Neural progenitor cell (in vitro differentiated cells): Measurements from ENCODE around the gene CHRNG. TPM values are rescaled to one million over a fixed set of nuclear protein-coding genes. Genes with fewer than 3 reads are reported as not detected.
A peak's percentile ranks its signal among the peaks of the same experiment; 100 is the strongest.

Source experiments
- DNase-seq: peaks from one replicate; pipeline ENCODE4 v3.0.0-alpha.2; 2016; ENCODE audit warnings: low spot score
- H2AFZ ChIP-seq: fragments of 200-600 bp; sonication (generic); replicated peaks from 2 replicates; pipeline ENCODE4 v1.6.1; 2016; ENCODE audit warnings: antibody characterized with exemption
- H3F3A ChIP-seq: fragments of 200-600 bp; sonication (generic); 2 replicates; pipeline ENCODE4 v1.6.1; 2016; ENCODE audit warnings: antibody characterized with exemption, low read depth
- H3K27ac ChIP-seq: fragments of 200-600 bp; sonication (generic); 2 replicates; pipeline ENCODE4 v1.5.1; 2016; ENCODE audit warnings: mild to moderate bottlenecking
- H3K27me3 ChIP-seq: fragments of 200-600 bp; sonication (generic); 2 replicates; pipeline ENCODE4 v1.6.1; 2016; ENCODE audit warnings: mild to moderate bottlenecking, moderate library complexity
- H3K36me3 ChIP-seq: fragments of 200-600 bp; sonication (generic); 2 replicates; pipeline ENCODE4 v1.5.1; 2016
- H3K4me1 ChIP-seq: fragments of 200-600 bp; sonication (generic); 2 replicates; pipeline ENCODE4 v1.6.1; 2016; ENCODE audit warnings: mixed run types
- H3K4me2 ChIP-seq: fragments of 200-600 bp; sonication (generic); 2 replicates; pipeline ENCODE4 v1.6.1; 2016
- H3K4me3 ChIP-seq: fragments of 200-600 bp; sonication (generic); 2 replicates; pipeline ENCODE4 v1.5.1; 2016
- H3K79me2 ChIP-seq: fragments of 200-600 bp; sonication (generic); 2 replicates; pipeline ENCODE4 v1.6.1; 2016; ENCODE audit warnings: low read depth
- H3K9ac ChIP-seq: fragments of 200-600 bp; sonication (generic); 2 replicates; pipeline ENCODE4 v1.6.1; 2016
- H3K9me3 ChIP-seq: fragments of 200-600 bp; sonication (generic); 2 replicates; pipeline ENCODE4 v1.5.1; 2016; ENCODE audit warnings: low read depth
- H4K20me1 ChIP-seq: fragments of 200-600 bp; sonication (generic); 2 replicates; pipeline ENCODE4 v1.6.1; 2016; ENCODE audit warnings: low read depth
- H3K27ac Mint-ChIP-seq: 3 replicates; pipeline ENCODE4 v1.8.0; 2021; ENCODE audit warnings: mixed read lengths
- H3K27me3 Mint-ChIP-seq: 2 replicates; pipeline ENCODE4 v1.8.0; 2022; ENCODE audit warnings: low read depth, mild to moderate bottlenecking, inconsistent platforms, moderate library complexity, mixed read lengths; ENCODE audit not compliant: insufficient read depth
- H3K36me3 Mint-ChIP-seq: 3 replicates; pipeline ENCODE4 v1.8.0; 2021; ENCODE audit warnings: mixed read lengths
- H3K4me1 Mint-ChIP-seq: 3 replicates; pipeline ENCODE4 v1.8.0; 2021; ENCODE audit warnings: mixed read lengths
- H3K4me3 Mint-ChIP-seq: 3 replicates; pipeline ENCODE4 v1.8.0; 2021; ENCODE audit warnings: mild to moderate bottlenecking, moderate library complexity, mixed read lengths
- H3K9me3 Mint-ChIP-seq: 3 replicates; pipeline ENCODE4 v1.8.0; 2020; ENCODE audit warnings: mixed read lengths
- EZH2 ChIP-seq: fragments of 200-600 bp; sonication (generic); IDR thresholded peaks from 2 replicates; pipeline ENCODE4 v1.6.1; 2017; ENCODE audit warnings: antibody characterized with exemption, mild to moderate bottlenecking, moderate library complexity
- EZH2phosphoT487 ChIP-seq: fragments of 200-600 bp; sonication (generic); IDR thresholded peaks from 2 replicates; pipeline ENCODE4 v1.6.1; 2017; ENCODE audit warnings: antibody characterized with exemption
- total RNA-seq: library from RNA; depleted of rRNA; stranded (reverse); fragments of >200 nt; gene quantifications from 2 replicates; pipeline ENCODE4 v1.2.3, GENCODE V29; 2015; ENCODE audit warnings: low replicate concordance
- TF ChIP-seq, protein P1 (sequence below): fragments of 200-600 bp; sonication (generic); IDR thresholded peaks from 2 replicates; pipeline ENCODE4 v1.5.1; 2017; ENCODE audit warnings: antibody characterized with exemption, mild to moderate bottlenecking

Gene CHRNG
- total RNA-seq, 1 donor from 2014 or later: not detected

DNA sequence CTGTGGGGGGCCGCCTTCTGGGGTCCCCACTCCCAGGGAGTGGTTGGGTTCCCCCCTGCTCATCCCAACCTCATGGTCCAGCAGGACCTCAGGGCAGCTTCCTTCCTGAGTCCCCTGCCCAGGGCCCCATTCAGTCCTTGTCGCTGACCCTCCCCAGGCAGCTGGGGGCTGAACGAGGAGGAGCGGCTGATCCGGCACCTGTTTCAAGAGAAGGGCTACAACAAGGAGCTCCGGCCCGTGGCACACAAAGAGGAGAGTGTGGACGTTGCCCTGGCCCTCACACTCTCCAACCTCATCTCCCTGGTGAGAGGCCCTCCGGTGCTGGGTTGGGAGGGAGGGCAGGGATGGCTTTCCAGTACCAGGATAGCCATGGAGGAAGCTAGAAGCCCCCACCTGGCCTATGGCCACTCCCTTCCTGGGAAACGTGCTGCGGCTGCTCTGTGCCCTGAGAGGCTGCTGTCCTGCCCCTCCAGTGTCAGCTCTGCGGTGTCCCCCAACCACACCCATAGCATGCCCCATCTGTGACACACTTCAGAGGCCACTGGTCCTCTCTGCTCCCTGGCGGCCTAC, 13.0 kb upstream of the CHRNG start:
- Mint-ChIP-seq H3K27me3 (peaks cover 22% of the 10 kb centered on the region), H3K4me3 (no peak overlapping the region), H3K36me3 (no peaks in the 10 kb centered on the region), H3K9me3 (no peaks in the 10 kb centered on the region), H3K4me1 (peaks cover 5% of the 10 kb centered on the region), H3K27ac (no peak overlapping the region)
- Histone ChIP-seq H3K36me3 (no peaks in the 10 kb centered on the region), H3K9me3 (no peaks in the 10 kb centered on the region), H2AFZ (no peak overlapping the region), H3K4me3 (no peak overlapping the region), H3K4me2 (peak overlapping the region; percentile 21), H3K79me2 (no peaks in the 10 kb centered on the region), H3K4me1 (peaks cover 20% of the 10 kb centered on the region), H3K9ac (no peak overlapping the region), H4K20me1 (peaks cover 18% of the 10 kb centered on the region), H3K27ac (no peak overlapping the region), H3F3A (peaks cover 2% of the 10 kb centered on the region), H3K27me3 (peaks cover 46% of the 10 kb centered on the region)
- no peak for TF ChIP-seq EZH2phosphoT487
- TF ChIP-seq, protein P1, sequence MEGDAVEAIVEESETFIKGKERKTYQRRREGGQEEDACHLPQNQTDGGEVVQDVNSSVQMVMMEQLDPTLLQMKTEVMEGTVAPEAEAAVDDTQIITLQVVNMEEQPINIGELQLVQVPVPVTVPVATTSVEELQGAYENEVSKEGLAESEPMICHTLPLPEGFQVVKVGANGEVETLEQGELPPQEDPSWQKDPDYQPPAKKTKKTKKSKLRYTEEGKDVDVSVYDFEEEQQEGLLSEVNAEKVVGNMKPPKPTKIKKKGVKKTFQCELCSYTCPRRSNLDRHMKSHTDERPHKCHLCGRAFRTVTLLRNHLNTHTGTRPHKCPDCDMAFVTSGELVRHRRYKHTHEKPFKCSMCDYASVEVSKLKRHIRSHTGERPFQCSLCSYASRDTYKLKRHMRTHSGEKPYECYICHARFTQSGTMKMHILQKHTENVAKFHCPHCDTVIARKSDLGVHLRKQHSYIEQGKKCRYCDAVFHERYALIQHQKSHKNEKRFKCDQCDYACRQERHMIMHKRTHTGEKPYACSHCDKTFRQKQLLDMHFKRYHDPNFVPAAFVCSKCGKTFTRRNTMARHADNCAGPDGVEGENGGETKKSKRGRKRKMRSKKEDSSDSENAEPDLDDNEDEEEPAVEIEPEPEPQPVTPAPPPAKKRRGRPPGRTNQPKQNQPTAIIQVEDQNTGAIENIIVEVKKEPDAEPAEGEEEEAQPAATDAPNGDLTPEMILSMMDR: no peak
- TF ChIP-seq EZH2: no peak
- DNase-seq: no peak

DNA sequence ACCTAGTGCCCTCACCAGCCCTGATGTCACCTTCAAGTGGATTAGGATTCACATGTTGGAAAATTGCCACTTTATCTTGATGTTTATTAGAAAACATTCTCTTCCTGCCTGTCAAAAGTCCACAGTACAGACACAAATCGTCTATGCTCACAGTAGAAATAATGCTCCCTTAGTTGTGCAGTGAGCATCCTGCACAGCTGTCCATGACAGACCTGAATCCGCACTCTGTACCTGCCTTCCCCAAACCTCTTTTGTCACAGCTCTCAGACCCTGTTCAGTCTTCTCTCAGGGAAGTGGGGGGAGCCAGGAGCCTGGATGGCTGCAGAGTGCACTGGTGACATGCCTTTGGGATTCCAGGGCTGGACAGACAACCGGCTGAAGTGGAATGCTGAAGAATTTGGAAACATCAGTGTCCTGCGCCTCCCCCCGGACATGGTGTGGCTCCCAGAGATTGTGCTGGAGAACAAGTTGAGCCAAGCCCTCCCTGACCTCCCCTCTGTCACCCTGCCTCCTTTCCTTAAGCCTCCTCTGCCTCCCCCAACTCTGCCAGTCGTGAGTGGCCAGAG, 11.5 kb upstream of the CHRNG start:
- Histone ChIP-seq H3K4me2 (no peak overlapping the region), H4K20me1 (peaks cover 6% of the 10 kb centered on the region), H3K4me3 (no peak overlapping the region), H2AFZ (no peak overlapping the region), H3K27me3 (peaks cover 31% of the 10 kb centered on the region), H3K9me3 (no peaks in the 10 kb centered on the region), H3K4me1 (peaks cover 20% of the 10 kb centered on the region), H3K27ac (no peak overlapping the region), H3K9ac (no peak overlapping the region), H3K79me2 (no peaks in the 10 kb centered on the region), H3K36me3 (no peaks in the 10 kb centered on the region), H3F3A (peaks cover 2% of the 10 kb centered on the region)
- no peak for DNase-seq
- Mint-ChIP-seq H3K4me1 (peaks cover 4% of the 10 kb centered on the region), H3K4me3 (no peak overlapping the region), H3K9me3 (no peaks in the 10 kb centered on the region), H3K27ac (peak overlapping the region; percentile 31), H3K27me3 (peaks cover 19% of the 10 kb centered on the region), H3K36me3 (no peaks in the 10 kb centered on the region)
- TF ChIP-seq, protein P1: no peak
- TF ChIP-seq EZH2 (no peak), EZH2phosphoT487 (no peak)

DNA sequence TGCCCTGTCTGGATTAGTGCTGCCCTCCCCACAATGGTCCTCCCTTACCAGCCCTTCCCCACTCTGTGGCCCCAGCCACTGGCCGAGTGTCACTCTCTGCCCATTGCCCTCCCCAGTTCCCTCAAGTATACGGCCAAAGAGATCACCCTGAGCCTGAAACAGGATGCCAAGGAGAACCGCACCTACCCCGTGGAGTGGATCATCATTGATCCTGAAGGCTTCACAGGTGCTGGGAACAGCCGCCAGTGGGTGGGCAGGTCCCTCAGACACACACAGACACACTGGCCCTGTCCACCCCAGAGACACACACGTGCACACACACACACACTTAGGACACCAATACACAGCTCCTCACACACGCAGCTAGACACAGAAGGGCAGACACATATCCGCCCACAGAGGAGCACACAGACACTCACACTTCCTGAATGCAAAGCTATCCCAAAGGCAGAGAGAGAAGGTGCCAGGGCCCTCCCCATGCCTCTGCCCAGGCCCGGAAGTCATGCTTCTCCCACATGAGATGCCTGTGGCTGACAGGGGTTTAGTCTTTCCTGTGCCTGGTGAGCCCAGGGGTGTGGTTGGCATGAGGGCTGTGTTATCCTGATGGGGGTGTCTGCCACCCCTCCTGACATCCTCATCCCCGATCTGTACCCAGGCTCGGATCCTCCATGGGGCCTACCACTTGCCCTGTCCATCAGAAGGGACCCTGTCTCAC, 10.6 kb upstream of the CHRNG start:
- no peaks in the 10 kb centered on the region for H4K20me1 ChIP-seq
- peaks cover 16% of the 10 kb centered on the region for H3K27me3 Mint-ChIP-seq
- H3K27me3 ChIP-seq: peaks cover 22% of the 10 kb centered on the region
- no peaks in the 10 kb centered on the region for H3K79me2 ChIP-seq
- DNase-seq: no peak
- no peak overlapping the region for H3K9ac ChIP-seq
- H2AFZ ChIP-seq: no peak overlapping the region
- peaks cover 2% of the 10 kb centered on the region for H3F3A ChIP-seq
- no peaks in the 10 kb centered on the region for H3K9me3 ChIP-seq
- TF ChIP-seq, protein P1: no peak
- TF ChIP-seq EZH2: no peak
- TF ChIP-seq EZH2phosphoT487: no peak
- H3K4me2 ChIP-seq: no peak overlapping the region
- peaks cover 11% of the 10 kb centered on the region for H3K4me1 Mint-ChIP-seq
- H3K4me3 Mint-ChIP-seq: no peak overlapping the region
- no peaks in the 10 kb centered on the region for H3K36me3 Mint-ChIP-seq
- no peaks in the 10 kb centered on the region for H3K9me3 Mint-ChIP-seq
- H3K27ac Mint-ChIP-seq: peak overlapping the region; percentile 37
- no peak overlapping the region for H3K4me3 ChIP-seq
- H3K27ac ChIP-seq: no peak overlapping the region
- peaks cover 15% of the 10 kb centered on the region for H3K4me1 ChIP-seq
- H3K36me3 ChIP-seq: no peaks in the 10 kb centered on the region
